Stimulated activated CD4-positive, alpha-beta T cell treated with anti-CD3 and anti-CD28 coated beads, Interleukin-12 subunit alpha, Interleukin-12 subunit beta, amount 100 ng/mL, for 4 hours (primary cell): ENCODE measurements around the gene NOS2.
"Not testable (repeated sequence)": the region's sequence is repeated elsewhere in the genome, so short reads cannot be mapped to it uniquely, and the experiment has no call there.

ENCODE experiments used
- DNase-seq: peaks from one replicate; pipeline ENCODE4 v3.0.0-alpha.2; 2020

NOS2 gene

DNA sequence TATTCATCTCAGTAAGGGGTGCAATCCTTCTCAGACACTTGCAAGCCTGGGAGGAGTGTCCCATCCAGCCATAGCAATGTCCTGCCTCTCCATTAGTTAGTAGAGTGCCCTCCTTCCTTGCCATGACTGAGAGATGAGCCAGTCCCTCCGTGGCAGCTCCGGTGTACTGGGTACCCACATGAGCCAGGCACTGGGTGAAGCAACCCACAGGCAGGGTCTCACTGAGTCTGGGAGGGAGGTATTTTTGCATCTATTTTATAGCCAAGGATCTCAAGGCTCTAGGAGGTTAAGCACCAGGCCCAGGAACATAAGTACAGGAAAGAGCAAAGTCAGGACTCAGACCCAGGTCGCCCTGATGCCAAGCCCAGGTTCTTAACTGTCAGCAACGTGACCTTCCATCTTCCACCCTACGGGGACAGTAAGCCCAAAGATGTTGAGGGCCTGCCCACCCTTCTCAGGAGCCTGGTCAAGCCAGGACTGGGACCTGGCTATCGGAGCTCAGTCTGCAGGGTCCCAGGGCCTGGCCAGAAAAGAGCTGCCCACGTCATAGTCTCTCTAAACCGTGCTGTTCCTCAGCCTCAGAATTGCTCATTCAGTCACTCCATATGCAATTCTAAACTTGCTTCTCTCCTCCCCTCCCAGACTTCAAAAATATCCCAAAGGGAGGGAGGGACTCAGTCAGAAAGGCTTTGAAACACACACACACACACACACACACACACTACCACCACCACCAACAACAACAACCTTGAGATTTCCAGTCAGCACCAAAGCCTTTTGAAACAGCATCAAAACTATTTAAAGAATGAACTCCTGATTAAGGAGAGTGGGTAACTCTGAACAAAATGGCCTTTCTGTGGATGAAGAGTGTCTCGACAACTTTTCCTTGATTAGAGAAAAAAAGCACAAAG lies 16.6 kb downstream of the NOS2 start:
- DNase-seq: no peak

DNA sequence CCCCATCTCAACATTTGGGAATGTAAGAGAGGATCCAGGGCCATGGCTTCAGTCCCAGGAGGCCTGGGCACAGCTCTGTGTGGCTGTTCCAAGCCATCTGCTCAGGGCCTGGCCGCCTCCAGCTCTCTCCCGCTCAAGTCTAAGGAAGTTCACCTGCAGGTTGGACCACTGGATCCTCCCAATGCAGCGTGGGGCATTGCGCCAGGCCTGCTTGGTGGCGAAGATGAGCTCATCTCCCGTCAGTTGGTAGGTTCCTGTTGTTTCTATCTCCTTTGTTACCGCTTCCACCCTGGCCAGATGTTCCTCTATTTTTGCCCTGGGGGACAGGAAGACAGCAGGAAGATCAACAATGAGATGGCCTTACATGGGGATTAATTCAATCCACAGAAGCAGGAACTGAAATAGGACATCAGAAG lies 17.5 kb downstream of the NOS2 start:
- DNase-seq: no peak

DNA sequence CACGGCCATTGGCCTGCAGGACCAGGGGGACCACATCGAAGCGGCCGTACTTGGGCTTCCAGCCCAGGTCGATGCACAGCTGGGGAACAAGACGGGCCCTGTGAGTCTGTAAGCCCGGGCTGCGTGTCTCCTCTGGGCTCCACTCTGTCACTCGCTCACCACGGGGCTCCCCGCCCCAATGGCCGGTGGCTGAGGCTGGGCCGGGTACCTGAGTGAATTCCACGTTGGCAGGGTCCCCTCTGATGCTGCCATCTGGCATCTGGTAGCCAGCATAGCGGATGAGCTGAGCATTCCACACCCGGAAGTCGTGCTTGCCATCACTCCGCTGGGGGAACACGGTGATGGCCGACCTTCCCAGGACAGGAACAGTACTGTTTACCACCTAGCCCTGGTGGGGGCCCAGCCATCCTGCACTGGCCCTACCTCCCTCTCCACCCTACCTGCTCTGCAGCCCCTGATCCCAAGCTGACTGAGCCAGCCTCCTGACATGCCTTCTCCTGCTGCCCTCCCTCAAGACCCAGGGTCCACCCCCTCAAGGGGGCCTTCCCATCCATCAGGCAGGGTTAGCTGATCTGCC lies 19.4 kb downstream of the NOS2 start:
- no peak for DNase-seq

DNA sequence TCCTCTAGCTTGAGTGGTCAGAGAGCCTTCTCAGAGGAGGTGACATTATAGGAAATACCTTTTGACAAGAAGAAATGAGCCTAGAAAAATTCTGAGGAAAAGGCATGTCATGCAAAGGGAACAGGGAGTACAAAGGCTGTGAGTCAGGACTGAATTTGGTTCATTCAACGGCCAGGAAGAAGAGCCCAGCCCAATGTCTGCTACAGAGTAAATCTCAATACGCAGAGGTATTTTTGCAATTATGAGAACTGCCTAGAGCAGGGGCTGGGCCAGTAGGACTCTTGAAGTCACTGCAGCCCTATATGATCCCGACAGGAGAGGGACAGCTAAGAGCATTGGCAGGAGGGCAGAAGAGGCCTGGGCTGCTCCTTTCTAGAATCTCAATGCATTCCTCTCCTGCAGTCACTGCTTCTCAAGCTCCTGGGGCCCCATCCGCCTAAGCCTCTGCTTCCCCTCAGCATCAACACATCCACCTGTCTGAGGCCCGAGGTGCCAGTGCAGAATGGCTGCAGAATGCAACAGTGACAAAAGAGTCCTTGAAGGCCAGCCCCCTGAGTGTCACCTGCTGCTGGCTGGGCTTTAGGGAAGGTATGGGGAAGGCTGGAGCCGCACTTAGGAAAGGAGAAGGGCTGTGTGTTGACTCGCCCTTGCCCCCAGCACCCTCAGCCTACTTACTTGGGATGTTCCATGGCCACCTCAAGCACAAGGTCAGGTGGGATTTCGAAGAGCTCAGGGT lies 20.1 kb downstream of the NOS2 start:
- no peak for DNase-seq

DNA sequence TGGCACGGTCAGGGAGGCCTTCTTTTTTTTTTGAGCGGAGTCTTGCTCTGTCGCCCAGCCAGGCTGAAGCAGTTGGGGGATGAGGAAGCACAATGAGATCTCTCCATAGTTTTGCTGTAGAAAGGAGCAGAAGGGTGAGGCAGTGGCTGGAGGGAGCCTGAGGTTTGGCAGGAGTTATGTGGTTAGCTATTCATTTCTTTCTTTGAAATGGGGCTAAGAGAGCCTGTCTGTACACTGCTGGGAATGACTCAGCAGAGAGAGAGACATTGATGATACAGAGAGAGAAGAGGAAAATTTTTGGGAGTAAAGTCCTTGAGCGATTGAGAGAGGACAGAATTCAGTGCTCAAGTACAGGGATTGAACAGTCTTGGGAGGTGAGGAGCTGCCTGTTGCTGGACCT lies 22.1 kb downstream of the NOS2 start:
- DNase-seq: no peak

DNA sequence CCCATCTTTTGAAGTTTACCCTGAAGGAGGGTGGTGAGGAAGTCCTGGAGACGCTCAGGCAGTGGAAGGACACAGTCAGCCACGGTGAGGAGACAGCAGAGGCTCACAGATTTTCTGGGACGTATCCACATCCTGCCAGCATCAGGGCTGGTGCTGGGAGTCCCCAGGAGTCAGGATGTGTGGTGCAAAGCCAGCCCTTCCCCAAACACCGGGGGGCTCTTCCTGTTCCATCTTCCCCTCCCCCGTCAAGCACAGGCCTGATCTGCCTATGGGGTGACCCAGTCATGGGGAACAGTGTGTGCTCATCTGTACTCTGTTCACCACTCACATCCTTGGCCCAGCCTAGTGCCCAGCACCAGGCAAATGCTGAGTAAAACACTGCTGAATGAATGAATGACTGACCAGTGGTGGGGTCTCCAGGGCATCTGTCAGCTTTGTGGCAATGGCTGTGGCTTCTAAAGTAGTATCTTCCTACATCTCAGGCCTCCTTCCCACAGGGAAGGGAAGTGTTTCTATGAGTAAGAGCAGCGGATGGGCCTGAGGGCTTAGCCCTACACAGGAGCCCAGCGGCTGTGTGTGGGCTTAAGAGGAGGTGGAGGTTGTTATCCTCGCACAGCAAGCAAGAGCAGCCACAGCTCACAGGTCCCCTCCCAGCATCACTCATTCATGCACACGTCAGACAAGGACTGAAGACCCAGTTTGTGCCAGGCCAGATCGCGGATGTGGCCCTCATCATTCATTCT lies 23.3 kb downstream of the NOS2 start:
- no peak for DNase-seq

DNA sequence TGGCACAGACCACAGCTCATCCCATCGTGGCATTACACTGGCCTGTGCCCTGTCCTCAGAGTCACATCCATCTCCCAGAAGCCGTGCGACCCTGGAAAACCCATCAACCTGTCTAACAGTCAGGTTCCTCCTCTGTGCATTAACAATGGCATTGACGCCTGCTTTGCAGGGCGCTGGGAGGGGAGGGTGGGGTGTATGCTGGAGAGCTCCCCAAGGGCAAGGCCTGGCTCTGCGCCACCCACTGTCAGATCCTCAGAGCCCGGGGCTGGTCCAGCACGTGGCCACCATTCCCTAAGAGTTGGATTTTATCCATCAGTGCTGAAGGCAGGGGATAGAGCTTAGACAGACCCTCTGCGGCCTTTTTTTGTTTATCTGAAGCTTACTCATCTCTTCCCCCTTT lies 28.7 kb downstream of the NOS2 start:
- DNase-seq: no peak

DNA sequence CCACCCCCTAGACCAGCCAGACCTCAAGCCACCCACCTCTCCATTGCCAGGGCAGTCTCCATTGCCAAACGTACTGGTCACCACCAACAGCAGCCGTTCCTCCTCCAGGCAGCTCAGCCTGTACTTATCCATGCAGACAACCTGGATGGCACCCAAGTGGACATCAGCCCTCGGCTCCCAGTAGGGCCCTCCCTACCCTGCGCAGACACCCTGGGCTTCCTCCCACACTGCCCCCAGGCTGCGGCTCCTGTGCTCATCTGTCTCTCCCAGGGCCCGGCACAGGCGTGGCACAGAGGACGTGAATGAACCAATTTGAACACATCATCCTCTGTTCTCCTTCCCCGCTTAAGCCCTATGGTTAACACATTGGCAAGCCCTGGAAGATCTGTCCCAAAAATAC lies 29.5 kb downstream of the NOS2 start:
- no peak for DNase-seq

DNA sequence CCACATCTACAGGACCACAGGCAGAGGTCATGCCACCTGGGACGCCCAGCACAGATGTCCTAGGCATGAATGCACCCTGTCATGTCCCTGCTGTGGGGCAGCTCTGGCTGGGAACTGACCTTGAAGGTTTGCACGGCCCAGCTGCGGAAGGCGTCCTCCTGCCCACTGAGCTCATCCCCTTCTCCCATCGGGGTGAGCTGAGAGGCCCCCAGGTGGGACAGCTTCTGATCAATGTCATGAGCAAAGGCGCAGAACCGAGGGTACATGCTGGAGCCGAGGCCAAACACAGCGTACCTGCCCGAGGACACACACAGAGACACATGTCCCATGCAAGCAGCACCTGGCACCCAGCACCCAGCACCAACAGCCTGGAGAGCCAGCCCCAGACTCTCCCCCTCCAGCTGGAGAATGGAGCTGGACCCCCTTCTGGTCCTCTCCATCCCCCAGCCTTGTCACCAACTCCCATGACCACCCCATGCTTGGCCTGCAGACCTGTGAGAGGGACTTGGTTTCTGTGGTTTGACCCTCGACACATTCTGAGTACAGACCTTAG lies 31.4 kb downstream of the NOS2 start:
- no peak for DNase-seq

DNA sequence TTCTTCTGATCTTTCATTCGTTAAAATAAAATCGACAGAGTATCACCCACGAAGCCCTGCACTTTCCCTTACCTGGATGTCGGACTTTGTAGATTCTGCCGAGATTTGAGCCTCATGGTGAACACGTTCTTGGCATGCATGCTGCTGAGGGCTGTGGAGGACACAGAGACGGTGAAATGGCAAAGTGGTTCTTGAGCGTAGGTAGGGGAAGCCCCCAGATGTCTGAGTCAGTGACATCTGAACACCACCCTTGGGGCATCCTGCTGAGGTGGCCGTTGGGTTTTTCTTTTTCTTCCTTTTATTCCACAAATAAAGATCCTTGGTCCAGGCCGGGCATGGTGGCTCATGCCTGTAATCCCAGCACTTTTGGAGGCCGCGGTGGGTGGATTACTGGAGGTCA lies 33.9 kb downstream of the NOS2 start:
- DNase-seq: no peak

DNA sequence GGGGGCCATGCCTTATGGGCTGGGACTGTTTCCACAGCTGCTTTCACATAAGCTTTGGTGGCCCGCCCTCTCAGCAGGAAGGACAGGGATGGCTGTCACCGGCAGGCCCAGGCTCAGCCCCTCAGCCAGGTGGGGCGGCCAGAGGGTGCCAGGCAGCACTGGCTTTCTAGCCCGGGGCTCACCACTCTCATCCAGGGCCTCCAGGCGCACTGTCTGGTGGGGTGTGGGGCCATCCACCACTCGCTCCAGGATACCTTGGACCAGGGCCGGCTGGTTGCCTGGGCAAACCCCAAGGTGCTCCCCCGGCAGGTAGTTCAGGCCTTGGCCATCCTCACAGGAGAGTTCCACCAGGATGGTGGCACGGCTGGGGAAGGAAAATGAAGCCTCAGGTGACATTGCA lies 35.0 kb downstream of the NOS2 start:
- DNase-seq: no peak

DNA sequence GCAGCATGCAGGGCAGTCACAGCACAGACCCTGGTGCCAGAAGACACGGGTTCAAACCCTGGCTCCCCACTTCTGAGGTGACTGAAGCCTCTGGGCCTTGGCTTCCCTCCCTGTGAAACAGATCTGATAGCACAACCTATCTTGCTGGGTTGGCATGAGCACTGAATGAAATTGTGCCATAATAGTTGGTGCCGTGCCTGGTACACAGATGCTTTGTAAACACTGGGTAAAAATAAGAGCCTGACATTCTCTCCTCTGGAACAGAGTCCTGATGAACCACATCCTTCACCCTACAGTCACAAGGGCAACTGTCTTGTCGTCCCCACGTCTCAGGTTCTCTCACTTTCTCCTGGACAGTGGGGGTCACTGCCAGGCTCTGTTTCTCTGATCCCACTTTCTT lies 35.7 kb downstream of the NOS2 start:
- no peak for DNase-seq

DNA sequence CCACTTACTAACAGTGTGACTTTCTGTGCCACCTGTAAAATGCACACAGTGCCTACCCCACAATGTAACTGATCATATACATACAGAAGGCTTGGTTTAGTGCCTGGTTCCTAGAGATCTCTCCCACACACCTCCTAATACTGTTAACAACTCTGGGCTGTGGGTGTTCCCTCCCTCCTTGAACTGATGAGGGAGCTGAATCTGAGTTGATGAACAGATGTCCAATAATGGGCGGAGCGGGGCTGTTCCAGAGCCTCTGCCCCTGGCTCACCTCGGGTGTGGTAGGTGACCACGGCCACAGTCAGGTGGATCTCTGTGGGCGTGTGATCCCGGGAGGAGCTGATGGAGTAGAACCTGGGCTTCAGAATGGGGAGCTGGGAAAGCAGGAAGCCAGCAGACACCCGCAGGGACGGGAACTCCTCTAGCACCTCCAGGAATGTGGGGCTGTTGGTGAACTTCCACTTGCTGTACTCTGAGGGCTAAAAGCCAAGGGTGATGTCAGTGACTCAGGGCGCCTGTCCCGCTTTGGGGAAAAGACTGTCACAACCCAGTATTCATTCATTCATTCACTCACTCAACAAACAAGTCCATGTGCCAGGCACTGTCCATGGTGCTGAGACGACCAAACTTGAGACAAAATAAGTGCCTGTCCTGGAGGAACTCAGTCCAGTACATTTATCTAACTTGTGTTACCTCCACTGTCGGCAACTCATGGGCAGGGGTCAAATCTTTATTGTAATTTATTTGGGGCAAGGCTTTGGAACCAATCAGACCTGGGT lies 37.6 kb downstream of the NOS2 start:
- no peak for DNase-seq

DNA sequence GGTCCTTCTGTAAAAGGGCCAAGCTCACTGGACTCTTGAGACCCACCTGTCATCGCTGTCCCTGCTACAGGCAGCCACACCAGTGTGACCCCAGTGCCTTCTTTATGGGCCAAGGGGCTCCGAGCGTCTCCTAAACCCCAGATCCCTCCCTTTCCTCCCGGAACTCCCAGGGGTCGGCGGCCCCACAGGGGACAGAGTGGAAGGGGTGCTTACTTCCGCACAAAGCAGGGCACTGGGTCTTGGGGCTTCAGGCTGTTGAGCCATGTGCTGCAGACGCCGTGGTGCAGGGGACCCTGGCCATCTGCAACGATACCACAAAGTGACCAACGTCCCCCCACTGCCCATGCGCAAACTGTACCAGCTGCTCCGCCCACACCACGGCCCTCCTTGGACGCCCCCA lies 39.4 kb downstream of the NOS2 start:
- not testable (repeated sequence) for DNase-seq

DNA sequence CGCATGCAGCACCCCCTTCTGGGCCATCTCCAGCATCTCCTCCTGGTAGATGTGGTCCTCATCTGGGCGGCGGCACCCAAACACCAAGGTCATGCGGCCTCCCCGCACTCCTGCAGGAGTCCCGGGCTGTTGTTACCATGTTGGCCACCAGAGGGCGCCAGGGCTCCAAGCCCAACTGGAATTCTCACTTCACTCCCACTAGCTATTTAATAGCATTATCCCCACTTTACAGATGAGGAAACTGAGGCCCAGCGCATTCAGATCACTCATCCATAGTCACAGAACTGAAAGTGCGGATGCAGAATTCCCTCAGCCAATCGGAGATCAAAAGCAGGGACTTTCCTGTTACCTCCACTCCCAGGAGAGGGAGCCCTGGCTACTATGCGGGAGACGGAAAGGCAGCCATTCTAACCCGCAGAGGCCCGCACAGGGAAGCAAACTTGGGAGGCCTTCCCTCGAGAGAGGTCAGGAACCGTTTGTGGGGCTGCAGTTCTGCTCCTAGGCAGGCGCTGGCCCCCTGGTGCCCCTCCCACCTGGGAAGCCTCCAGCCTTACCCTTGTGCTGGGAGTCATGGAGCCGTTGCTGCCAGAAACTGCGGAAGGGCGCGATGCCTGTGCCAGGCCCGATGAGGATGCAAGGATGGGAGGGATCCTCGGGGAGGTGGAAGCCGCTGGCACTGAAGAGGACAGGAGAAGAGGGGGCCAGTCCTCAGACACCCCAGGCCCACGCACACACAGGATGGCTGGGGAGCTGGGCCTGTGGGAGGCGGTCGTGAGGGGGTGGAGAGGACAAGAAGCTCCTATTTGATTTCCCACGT lies 40.1 kb downstream of the NOS2 start:
- DNase-seq: peak; percentile 73

DNA sequence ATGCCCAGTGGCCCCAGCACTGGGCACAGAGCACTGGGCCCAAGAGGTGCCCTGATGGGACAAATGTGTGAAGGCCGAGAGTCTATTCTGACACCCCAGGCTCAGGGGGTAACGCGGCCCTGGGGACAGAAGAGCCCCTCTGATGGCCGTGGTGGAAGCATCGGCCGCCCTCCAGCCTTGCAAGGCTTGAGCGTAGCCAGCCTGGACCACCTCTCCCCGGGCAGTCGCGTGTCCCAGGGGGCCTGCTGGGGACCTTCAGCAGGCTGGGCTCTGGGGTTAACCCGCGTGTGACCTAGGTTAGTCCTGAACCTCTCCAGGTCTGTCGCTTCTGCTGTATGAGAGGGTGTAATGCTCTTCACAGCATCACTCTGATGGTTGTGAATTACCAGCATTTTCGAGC lies 40.8 kb downstream of the NOS2 start:
- DNase-seq: no peak

DNA sequence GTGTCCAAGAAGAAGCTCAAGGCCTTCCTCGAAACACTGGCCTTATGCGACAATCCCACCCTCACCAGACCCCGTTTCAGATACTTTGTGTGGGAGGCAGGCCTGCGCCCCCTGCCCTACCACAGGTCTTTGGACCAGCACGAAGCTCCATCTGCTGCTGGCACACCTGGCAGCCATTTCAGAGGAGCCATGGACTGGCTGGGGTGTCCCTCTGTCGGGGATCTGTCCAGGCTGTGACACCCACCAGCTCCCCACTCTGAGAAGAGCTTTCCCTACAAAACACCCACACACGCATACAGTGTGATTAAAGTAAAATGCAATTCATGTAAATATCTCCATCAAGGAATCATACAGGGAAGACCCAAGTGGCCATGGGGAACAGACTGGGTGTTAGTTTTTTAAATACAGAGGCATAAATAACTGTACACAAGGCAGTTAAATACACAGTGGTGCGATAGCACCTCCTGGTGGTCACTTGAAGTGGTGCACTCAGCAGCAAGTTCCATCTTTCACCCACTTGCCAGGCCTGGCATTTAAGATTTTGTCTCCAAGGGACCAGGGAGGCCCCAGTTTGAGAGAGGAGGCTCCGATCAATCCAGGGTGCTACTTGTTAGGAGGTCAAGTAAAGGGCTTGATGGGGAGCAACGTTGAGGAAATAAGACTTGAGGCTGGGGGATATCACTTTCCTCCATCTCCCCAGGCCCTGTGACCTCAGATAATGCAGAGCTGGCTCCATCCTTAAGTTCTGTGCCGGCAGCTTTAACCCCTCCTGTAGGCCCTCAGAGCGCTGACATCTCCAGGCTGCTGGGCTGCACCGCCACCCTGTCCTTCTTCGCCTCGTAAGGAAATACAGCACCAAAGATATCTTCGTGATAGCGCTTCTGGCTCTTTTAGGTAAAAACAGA lies 43.6 kb downstream of the NOS2 start:
- peak; percentile 55 for DNase-seq

DNA sequence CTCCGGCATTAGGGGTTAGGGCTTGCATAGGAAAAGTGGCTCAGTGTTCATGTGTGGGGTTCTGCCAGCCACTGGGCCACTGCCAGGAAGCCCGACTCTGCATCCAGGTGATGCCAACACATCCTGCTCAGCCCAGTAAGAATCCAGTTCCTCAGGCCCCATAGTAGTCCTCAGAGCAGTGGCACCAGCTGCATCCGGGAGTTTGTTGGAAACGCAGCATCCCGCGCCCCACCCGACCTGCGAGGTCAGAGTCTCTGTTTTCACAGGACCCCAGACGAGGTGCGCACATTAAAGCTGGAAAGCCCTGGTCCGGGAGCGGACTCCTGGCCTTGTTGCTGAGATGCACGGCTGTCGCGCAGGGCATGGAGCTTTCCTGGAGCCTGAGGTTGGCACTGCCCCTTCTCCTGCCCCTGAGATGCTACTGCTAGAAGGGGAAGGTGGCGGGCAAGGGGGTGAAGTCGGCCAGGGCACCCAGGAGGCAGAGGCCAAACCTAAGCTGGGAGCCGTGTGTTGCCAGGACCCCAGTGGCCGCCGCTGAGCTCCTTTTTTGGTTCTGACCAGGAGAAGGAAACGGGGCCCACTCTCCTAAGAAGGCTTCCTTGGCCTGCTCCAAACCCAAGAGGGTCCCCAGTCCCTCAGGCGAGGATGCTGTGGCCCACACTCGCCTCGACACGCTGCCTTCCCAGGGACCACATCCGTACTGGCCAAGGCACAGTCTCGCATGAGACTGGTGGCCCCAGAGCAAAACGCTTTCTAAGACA lies 44.4 kb downstream of the NOS2 start:
- DNase-seq: no peak

DNA sequence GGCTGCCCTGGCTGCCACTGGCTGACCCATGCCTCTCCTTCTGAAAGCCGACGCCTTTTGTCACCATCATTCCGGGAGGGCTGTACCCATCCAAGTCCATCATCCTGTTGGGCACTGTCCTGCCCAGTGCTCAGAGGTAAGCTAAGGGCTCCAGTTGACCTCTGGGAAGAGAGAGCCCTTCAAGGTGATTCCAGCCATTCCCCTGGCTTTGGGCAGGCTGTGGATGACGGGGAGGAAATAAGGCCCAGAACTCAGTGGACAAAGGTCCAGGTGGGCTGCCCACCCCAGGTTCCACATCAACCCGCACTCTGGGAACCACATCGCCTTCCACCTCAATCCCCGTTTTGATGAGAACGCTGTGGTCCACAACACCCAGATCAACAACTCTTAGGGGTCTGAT lies 45.8 kb downstream of the NOS2 start:
- no peak for DNase-seq
